HepG2 (cell line): ENCODE results near the gene FSCN2. TPM values are rescaled to one million over a fixed set of nuclear protein-coding genes. Genes with fewer than 3 reads are reported as not detected.

ENCODE experiments used
- ATAC-seq: fragments of 200-7000 bp; cut with Tn5 transposase; 3 replicates; pipeline ENCODE4 v1.9.1; 2020; ENCODE audit warnings: mild to moderate bottlenecking, moderate library complexity
- BruUV-seq: library from RNA; stranded (reverse); fragments of 400-500 nt; replicated peaks from 2 replicates; lab custom pipeline; 2021; lab: Mats Ljungman, UMichigan
- CTCF ChIA-PET: fragments of 300-600 bp; formaldehyde crosslinking; extraction: SDS; loops from one replicate; lab custom pipeline; 2021; ENCODE audit warnings: low total read pairs, inconsistent platforms, low intra/inter-chr PET ratio; lab: Yijun Ruan, JAX
- POLR2A ChIA-PET: fragments of 350-600 bp; sonication (Branson Sonifier 250); formaldehyde crosslinking; loops from one replicate; lab custom pipeline; 2020; ENCODE audit warnings: antibody characterized with exemption, inconsistent platforms; lab: Yijun Ruan, JAX
- DNase-seq: peaks from one replicate; pipeline ENCODE4 v3.0.0-alpha.2; 2015; ENCODE audit warnings: low spot score
- FAIRE-seq: peaks from 3 replicates; lab custom pipeline; 2011; peaks lifted over from hg19 to GRCh38; lab: Jason Lieb, UNC
- H2AFZ ChIP-seq: one replicate; pipeline ENCODE4 v1.6.1; 2011; ENCODE audit warnings: low read length, inconsistent platforms
- H3K27ac ChIP-seq: fragments of 300-600 bp; 3 replicates; pipeline ENCODE4 v1.8.0; 2011; ENCODE audit warnings: mixed run types, mild to moderate bottlenecking, mixed read lengths, low read length, inconsistent platforms; ENCODE audit not compliant: insufficient read depth; ENCODE audit errors: extremely low read length
- H3K27me3 ChIP-seq, 2 experiments: fragments of 200-600 bp in 1 of 2; 2 replicates in 1 of 2; 3 replicates in 1 of 2; pipeline versions ENCODE4 v1.6.0 to v1.8.0; 2011; ENCODE audit warnings: low read length in 2 of 2, mild to moderate bottlenecking in 2 of 2, moderate library complexity in 2 of 2, inconsistent platforms in 1 of 2; ENCODE audit not compliant: insufficient read depth in 2 of 2, control insufficient read depth in 1 of 2
- H3K36me3 ChIP-seq, 2 experiments: fragments of 200-600 bp in 1 of 2; replicated peaks in 1 of 2; 2 replicates in 1 of 2; 3 replicates in 1 of 2; pipeline versions ENCODE4 v1.5.1 to v1.8.0; 2011; ENCODE audit warnings: low read length in 2 of 2, inconsistent platforms in 1 of 2; ENCODE audit not compliant: insufficient read depth in 2 of 2, control insufficient read depth in 1 of 2
- H3K4me1 ChIP-seq: 2 replicates; pipeline ENCODE4 v1.5.1; 2012; ENCODE audit warnings: low read length, inconsistent platforms; ENCODE audit not compliant: insufficient read depth
- H3K4me2 ChIP-seq: 2 replicates; pipeline ENCODE4 v1.6.0; 2011; ENCODE audit warnings: low read depth, low read length, inconsistent platforms
- H3K4me3 ChIP-seq, 3 experiments: fragments of 200-600 bp in 1 of 3; sonication (generic), shearing (Covaris generic) in 1 of 3; replicated peaks in 1 of 3; 2 replicates each; pipeline ENCODE4 v1.5.1; 2011 to 2016; ENCODE audit warnings: low read length in 3 of 3, inconsistent platforms in 2 of 3, low read depth in 2 of 3, mild to moderate bottlenecking in 2 of 3, control low read depth in 1 of 3, mixed read lengths in 1 of 3; ENCODE audit not compliant: insufficient read depth in 1 of 3
- H3K79me2 ChIP-seq: one replicate; pipeline ENCODE4 v1.6.1; 2011; ENCODE audit warnings: low read length, inconsistent platforms; ENCODE audit not compliant: insufficient read depth
- H3K9ac ChIP-seq: 2 replicates; pipeline ENCODE4 v1.6.0; 2011; ENCODE audit warnings: mild to moderate bottlenecking, low read depth, low read length, inconsistent platforms; ENCODE audit not compliant: insufficient read depth
- H3K9me3 ChIP-seq: 2 replicates; pipeline ENCODE4 v1.5.1; 2012; ENCODE audit warnings: mild to moderate bottlenecking, low read length
- H4K20me1 ChIP-seq: 2 replicates; pipeline ENCODE4 v1.6.0; 2011; ENCODE audit warnings: inconsistent platforms, mild to moderate bottlenecking, low read length, moderate library complexity; ENCODE audit not compliant: insufficient read depth
- AKAP8 ChIP-seq: sonication (generic); formaldehyde crosslinking; IDR thresholded peaks from 2 replicates; pipeline ENCODE4 v1.5.1; 2020; ENCODE audit warnings: mild to moderate bottlenecking, missing genetic modification reagents
- BCL3 ChIP-seq: sonication (generic); formaldehyde crosslinking; IDR thresholded peaks from 2 replicates; pipeline ENCODE4 v1.5.1; 2020; ENCODE audit warnings: mild to moderate bottlenecking, missing genetic modification reagents, moderate library complexity
- BCL6 ChIP-seq: IDR thresholded peaks from 2 replicates; pipeline ENCODE4 v1.6.1; 2016; ENCODE audit warnings: missing genetic modification reagents, missing compliant biosample characterization
- BHLHE40 ChIP-seq: IDR thresholded peaks from 2 replicates; pipeline ENCODE4 v1.6.1; 2011; ENCODE audit warnings: low read length, improper control_type of control experiment
- ETV5 ChIP-seq: IDR thresholded peaks from 2 replicates; pipeline ENCODE4 v1.6.1; 2018; ENCODE audit warnings: missing biosample characterization, missing genetic modification reagents, inconsistent platforms, borderline replicate concordance
- HDAC2 ChIP-seq: sonication (generic); formaldehyde crosslinking; IDR thresholded peaks from 2 replicates; pipeline ENCODE4 v1.4.0; 2020; ENCODE audit warnings: missing genetic modification reagents
- HNRNPK ChIP-seq: fragments of 200-400 bp; formaldehyde crosslinking; IDR thresholded peaks from 2 replicates; pipeline ENCODE4 v1.6.1; 2018; ENCODE audit warnings: low read length, low read depth, moderate library complexity, mild to moderate bottlenecking; ENCODE audit not compliant: poor library complexity, severe bottlenecking
- MED8 ChIP-seq: sonication (generic); formaldehyde crosslinking; IDR thresholded peaks from 2 replicates; pipeline ENCODE4 v1.8.1; 2023; ENCODE audit warnings: mild to moderate bottlenecking, missing genetic modification reagents; ENCODE audit not compliant: insufficient replicate concordance
- NCOA5 ChIP-seq: sonication (generic); formaldehyde crosslinking; IDR thresholded peaks from 2 replicates; pipeline ENCODE4 v1.4.0; 2020; ENCODE audit warnings: missing genetic modification reagents
- NR2F2 ChIP-seq: IDR thresholded peaks from 2 replicates; pipeline ENCODE4 v1.6.1; 2012; ENCODE audit warnings: low read depth, inconsistent platforms, borderline replicate concordance
- NRL ChIP-seq: sonication (generic); formaldehyde crosslinking; IDR thresholded peaks from 2 replicates; pipeline ENCODE4 v1.5.0; 2020; ENCODE audit warnings: missing genetic modification reagents, mild to moderate bottlenecking, moderate library complexity, borderline replicate concordance
- PBX3 ChIP-seq: sonication (generic); formaldehyde crosslinking; IDR thresholded peaks from 2 replicates; pipeline ENCODE4 v1.8.1; 2023; ENCODE audit warnings: missing genetic modification reagents, inconsistent platforms, borderline replicate concordance
- PCBP1 ChIP-seq: fragments of 200-400 bp; formaldehyde crosslinking; IDR thresholded peaks from 2 replicates; pipeline ENCODE4 v1.6.1; 2017; ENCODE audit warnings: mild to moderate bottlenecking, low read depth, low read length, borderline replicate concordance
- POLR2G ChIP-seq: fragments of 200-400 bp; formaldehyde crosslinking; IDR thresholded peaks from 2 replicates; pipeline ENCODE4 v1.6.1; 2018; ENCODE audit warnings: mild to moderate bottlenecking, low read depth, low read length, moderate library complexity
- RXRA ChIP-seq: sonication (generic); formaldehyde crosslinking; IDR thresholded peaks from 2 replicates; pipeline ENCODE4 v1.5.1; 2020; ENCODE audit warnings: missing genetic modification reagents
- SAP130 ChIP-seq: IDR thresholded peaks from 2 replicates; pipeline ENCODE4 v1.6.1; 2016; ENCODE audit warnings: low read depth
- SNAPC5 ChIP-seq: sonication (generic); formaldehyde crosslinking; IDR thresholded peaks from 2 replicates; pipeline ENCODE4 v1.8.1; 2023; ENCODE audit warnings: mild to moderate bottlenecking, missing genetic modification reagents, borderline replicate concordance
- TGIF2 ChIP-seq: IDR thresholded peaks from 2 replicates; pipeline ENCODE4 v1.6.1; 2016; ENCODE audit warnings: control low read depth, missing compliant biosample characterization
- ZBTB21 ChIP-seq: sonication (generic); formaldehyde crosslinking; IDR thresholded peaks from 2 replicates; pipeline ENCODE4 v1.4.0; 2020; ENCODE audit warnings: missing genetic modification reagents
- ZBTB7A ChIP-seq: sonication (generic); formaldehyde crosslinking; IDR thresholded peaks from 2 replicates; pipeline ENCODE4 v1.8.0; 2022; ENCODE audit warnings: mild to moderate bottlenecking, missing genetic modification reagents
- ZFP82 ChIP-seq: sonication (generic); formaldehyde crosslinking; IDR thresholded peaks from 2 replicates; pipeline ENCODE4 v1.5.1; 2020; ENCODE audit warnings: mild to moderate bottlenecking, missing genetic modification reagents, borderline replicate concordance
- ZKSCAN1 ChIP-seq: fragments of 150-350 bp; IDR thresholded peaks from 2 replicates; pipeline ENCODE4 v1.6.1; 2014; ENCODE audit warnings: low read length
- ZNF121 ChIP-seq: sonication (generic); formaldehyde crosslinking; IDR thresholded peaks from 2 replicates; pipeline ENCODE4 v1.5.0; 2020; ENCODE audit warnings: mild to moderate bottlenecking, missing genetic modification reagents
- ZNF205 ChIP-seq: IDR thresholded peaks from 2 replicates; pipeline ENCODE4 v1.6.1; 2018; ENCODE audit warnings: missing biosample characterization, missing genetic modification reagents
- ZNF441 ChIP-seq: sonication (generic); formaldehyde crosslinking; IDR thresholded peaks from 2 replicates; pipeline ENCODE4 v1.7.0; 2021; ENCODE audit warnings: missing genetic modification reagents, borderline replicate concordance
- ZNF841 ChIP-seq: sonication (generic); formaldehyde crosslinking; IDR thresholded peaks from 2 replicates; pipeline ENCODE4 v1.8.1; 2023; ENCODE audit warnings: missing genetic modification reagents, borderline replicate concordance
- WGBS: methylation state at CpG from one replicate; pipeline ENCODE4 v1.1.6; 2017; ENCODE audit warnings: low lambda C conversion rate; 5-methylcytosine and 5-hydroxymethylcytosine counted together
- in situ Hi-C: cut with HindIII; loops from 2 replicates; pipeline ENCODE4 v1.10.0; 2017; ENCODE audit warnings: low pct_unique_long_range_greater_than_20kb; ENCODE audit not compliant: extremely low pct_ligation_motif_present
- intact Hi-C: fragments of 100-400 bp; cut with micrococcal nuclease; formaldehyde crosslinking; loops from one replicate; pipeline ENCODE4 v1.10.0; 2022; ENCODE audit not compliant: unreplicated experiment
- polyA plus RNA-seq, 8 experiments: library from polyadenylated mRNA; depleted of rRNA in 3 of 8; stranded (reverse) in 7 of 8; unstranded in 1 of 8; fragments of >200 nt; fragmentation: Illumina TruSeq in 4 of 8; extraction: Trizol in 4 of 8; gene quantifications; 2 replicates each; pipeline versions ENCODE4 v1.2.1 to v1.2.3, GENCODE V29; 2011 to 2016; ENCODE audit warnings: low read depth in 4 of 8, missing spikeins in 1 of 8, mixed read lengths in 1 of 8; ENCODE audit not compliant: insufficient read depth in 1 of 8
- total RNA-seq, 5 experiments: library from RNA; depleted of rRNA; stranded (reverse); fragments of >200 nt; fragmentation: Illumina TruSeq; extraction: Trizol; gene quantifications; 2 replicates each; pipeline ENCODE4 v1.2.3, GENCODE V29; 2016; ENCODE audit warnings: low read depth in 1 of 5

Gene FSCN2
- total and polyA plus RNA-seq, 2 of the 13 experiments (the other 11 are each of a cell fraction or from before 2014, with no cell fraction given), result 0.09 TPM; not detected in 1

- 0% methylated on average over 3 of the region's 5 CpGs for WGBS
- peak overlapping the region; percentile 50 for H3K4me2 ChIP-seq
- TF ChIP-seq BCL6 (CRISPR knock-in tag) (no peak), ZNF205 (CRISPR knock-in tag) (peak; percentile 48; the same call in 1 of the 2 replicates), ZNF841 (CRISPR knock-in tag) (no peak), NR2F2 (no peak), MED8 (CRISPR knock-in tag) (no peak), BCL3 (CRISPR knock-in tag) (no peak), PBX3 (no peak), HNRNPK (peak; percentile 99), ZKSCAN1 (peak; percentile 62; the same call in 1 of the 2 replicates), ZBTB21 (CRISPR knock-in tag) (no peak), RXRA (0 out of 2 replicates have a peak, but pooled peaks have one; percentile 16), POLR2G (no peak), ZNF441 (CRISPR knock-in tag) (no peak), BHLHE40 (0 out of 2 replicates have a peak, but pooled peaks have one; percentile 9), ETV5 (CRISPR knock-in tag) (peak; percentile 8; the same call in 1 of the 2 replicates), AKAP8 (no peak), ZNF121 (peak; percentile 93), ZBTB7A (CRISPR knock-in tag) (no peak), NRL (CRISPR knock-in tag) (peak; percentile 51; the same call in 1 of the 2 replicates), SNAPC5 (CRISPR knock-in tag) (no peak), NCOA5 (no peak), PCBP1 (peak; percentile 93; the same call in 1 of the 2 replicates), HDAC2 (0 out of 2 replicates have a peak, but pooled peaks have one; percentile 28), ZFP82 (CRISPR knock-in tag) (no peak), TGIF2 (0 out of 2 replicates have a peak, but pooled peaks have one; percentile 27), SAP130 (CRISPR knock-in tag) (0 out of 2 replicates have a peak, but pooled peaks have one; percentile 19)
Measured at GRCh38 chr17:81491181-81491581, 37.0 kb upstream of the FSCN2 start.

More at GRCh38 chr17:81491181-81491581, 37.0 kb upstream of the FSCN2 start:
- FAIRE-seq (no peak), ATAC-seq (peak; percentile 24), DNase-seq (no peak)
- Histone ChIP-seq H3K79me2 (no peaks in the 10 kb centered on the region), H3K36me3 (no peaks in the 10 kb centered on the region), H3K9me3 (no peaks in the 10 kb centered on the region), H3K27me3 (peaks cover 1 to 29% of the 10 kb centered on the region in 2 experiments), H3K9ac (no peak overlapping the region), H3K4me3 (peak overlapping the region in 1 of 3 experiments; percentile 5; a peak in 1 of 6 replicates), H3K27ac (no peak overlapping the region), H4K20me1 (no peaks in the 10 kb centered on the region), H2AFZ (no peak overlapping the region), H3K4me1 (peaks cover 74% of the 10 kb centered on the region)
- ChIA-PET CTCF (no interaction called here), POLR2A (interaction anchor here (1.7 kb wide), 1 partner anchor 17 kb away, joined by 13 read pairs; no protein-coding TSS in a partner anchor)
- intact Hi-C loops (no loop called here), in situ Hi-C loops (no loop called here)
- no TSS peak for BruUV-seq
